ENCODE measurements around the gene CRPPA.

CRPPA gene

DNA sequence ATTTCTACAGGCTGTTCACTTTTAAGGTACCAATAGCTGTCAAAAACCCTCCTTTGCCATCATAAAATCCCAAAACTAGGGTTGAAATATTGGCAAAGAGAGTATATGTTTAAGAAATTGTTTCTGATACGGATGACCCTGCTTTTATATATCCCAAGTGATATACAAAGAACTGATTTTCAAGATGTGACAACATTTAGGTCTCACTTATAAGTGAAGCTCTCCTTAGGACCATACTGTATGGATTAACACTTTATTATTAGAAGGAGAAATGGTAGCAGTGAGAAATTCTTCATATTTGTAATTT, 11.0 kb upstream of the CRPPA start:
- Histone ChIP-seq H3K4me3 (no peak overlapping the region), H3K27ac (no peak overlapping the region)
- TF ChIP-seq, protein P1, sequence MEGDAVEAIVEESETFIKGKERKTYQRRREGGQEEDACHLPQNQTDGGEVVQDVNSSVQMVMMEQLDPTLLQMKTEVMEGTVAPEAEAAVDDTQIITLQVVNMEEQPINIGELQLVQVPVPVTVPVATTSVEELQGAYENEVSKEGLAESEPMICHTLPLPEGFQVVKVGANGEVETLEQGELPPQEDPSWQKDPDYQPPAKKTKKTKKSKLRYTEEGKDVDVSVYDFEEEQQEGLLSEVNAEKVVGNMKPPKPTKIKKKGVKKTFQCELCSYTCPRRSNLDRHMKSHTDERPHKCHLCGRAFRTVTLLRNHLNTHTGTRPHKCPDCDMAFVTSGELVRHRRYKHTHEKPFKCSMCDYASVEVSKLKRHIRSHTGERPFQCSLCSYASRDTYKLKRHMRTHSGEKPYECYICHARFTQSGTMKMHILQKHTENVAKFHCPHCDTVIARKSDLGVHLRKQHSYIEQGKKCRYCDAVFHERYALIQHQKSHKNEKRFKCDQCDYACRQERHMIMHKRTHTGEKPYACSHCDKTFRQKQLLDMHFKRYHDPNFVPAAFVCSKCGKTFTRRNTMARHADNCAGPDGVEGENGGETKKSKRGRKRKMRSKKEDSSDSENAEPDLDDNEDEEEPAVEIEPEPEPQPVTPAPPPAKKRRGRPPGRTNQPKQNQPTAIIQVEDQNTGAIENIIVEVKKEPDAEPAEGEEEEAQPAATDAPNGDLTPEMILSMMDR (IDR thresholded peaks at IDR 0.05): no peak
- no peak for DNase-seq (ENCODE audit: low spot score)

DNA sequence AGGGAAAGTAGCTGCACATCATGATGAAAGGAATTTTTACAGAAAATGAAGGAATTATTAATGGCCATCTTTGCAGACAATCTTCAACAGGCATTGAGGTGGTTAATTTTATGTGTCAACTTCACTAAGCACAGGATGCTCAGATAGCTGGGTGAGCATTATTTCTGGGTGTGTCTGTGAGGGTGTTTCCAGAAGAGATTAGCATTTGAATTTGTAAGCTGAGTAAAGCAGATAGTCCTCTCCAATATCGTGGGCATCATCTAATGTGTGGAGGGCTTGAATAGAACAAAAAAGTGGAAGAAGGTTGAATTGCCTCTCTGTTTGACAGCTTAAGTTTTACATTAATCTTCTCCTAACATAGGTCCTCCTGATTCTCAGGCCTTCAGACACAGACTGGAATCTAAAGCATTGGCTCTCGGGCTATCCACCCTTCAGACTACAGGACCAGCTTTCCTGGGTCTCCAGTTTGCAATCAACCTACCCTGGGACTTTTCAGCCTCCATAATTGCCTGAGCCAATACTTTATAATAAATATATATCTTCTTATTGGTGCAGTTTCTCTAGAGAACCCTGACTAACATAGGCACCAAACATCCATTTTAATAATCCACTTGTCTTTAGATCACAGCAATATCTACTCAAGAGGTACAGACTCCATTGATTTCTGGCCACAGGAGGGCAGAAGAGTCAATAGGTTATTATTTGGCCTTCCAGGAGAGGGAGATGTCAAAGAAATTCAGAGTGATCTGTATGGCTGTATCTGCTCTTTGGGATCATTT, 10.5 kb upstream of the CRPPA start:
- Histone ChIP-seq H3K27ac (no peak overlapping the region), H3K4me3 (no peak overlapping the region)
- TF ChIP-seq, protein P1 (IDR thresholded peaks at IDR 0.05): no peak
- no peak for DNase-seq (ENCODE audit: low spot score)

DNA sequence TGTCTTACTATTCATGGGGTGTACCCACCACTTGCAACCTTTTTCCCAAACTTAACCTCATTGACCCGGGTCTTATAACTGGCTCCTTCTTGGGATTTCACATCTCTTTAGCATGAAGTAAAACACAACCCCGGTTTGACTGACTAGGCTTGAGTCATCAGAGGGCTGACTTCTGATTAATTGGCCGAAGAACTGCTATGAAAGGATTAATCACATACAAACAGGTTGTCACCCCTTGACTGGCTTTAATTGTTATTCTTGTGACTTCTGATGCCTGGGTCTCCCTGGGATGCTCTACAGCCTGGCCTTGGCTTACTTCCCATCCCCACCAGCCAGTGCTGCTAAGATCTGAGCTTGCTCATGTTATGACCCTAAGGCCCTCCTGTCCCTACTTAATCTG, 8.8 kb upstream of the CRPPA start:
- no peak overlapping the region for H3K4me3 ChIP-seq
- no peak for DNase-seq (ENCODE audit: low spot score)
- no peak overlapping the region for H3K27ac ChIP-seq
- TF ChIP-seq, protein P1 (IDR thresholded peaks at IDR 0.05): no peak

DNA sequence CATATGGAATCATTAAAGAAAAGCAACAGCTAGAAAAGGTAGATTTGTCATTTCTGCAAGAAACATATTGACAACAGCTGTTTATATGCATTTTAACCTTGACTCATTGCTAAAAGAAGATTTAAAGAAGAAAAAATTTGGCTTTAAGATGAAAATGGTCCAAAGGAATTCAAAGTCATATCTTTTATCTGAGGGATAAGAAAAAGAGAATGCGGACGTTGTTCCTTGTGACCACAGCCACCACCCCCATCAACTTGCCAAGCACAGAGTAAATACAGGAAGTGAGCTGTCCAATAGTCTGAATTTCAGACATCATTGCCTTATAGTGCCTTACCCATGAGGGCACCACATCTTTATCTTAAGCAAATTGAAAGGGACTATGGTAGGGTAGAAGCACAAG, 7.3 kb upstream of the CRPPA start:
- Histone ChIP-seq H3K4me3 (no peak overlapping the region), H3K27ac (no peak overlapping the region)
- DNase-seq (ENCODE audit: low spot score): no peak
- TF ChIP-seq, protein P1 (IDR thresholded peaks at IDR 0.05): no peak

DNA sequence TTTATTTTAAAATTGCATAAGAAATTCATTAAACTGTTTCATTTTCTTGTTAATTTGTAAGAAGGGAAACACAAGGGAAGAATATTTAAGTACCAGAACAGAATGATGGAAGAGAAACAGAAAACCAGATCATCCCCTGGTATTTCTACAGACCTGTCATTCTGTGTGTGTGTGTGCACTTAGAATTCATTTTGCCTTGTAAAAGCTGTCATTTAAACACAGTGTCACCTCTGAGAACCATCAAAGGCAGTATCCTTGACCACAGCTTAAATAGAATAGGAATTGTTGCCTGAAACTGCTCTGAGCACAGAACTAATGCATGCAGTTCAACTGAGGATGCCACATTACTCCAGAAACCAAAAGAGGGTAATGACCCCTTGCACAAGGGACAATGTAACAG, 6.8 kb upstream of the CRPPA start:
- no peak overlapping the region for H3K27ac ChIP-seq
- H3K4me3 ChIP-seq: no peak overlapping the region
- TF ChIP-seq, protein P1 (IDR thresholded peaks at IDR 0.05): no peak
- DNase-seq (ENCODE audit: low spot score): no peak

DNA sequence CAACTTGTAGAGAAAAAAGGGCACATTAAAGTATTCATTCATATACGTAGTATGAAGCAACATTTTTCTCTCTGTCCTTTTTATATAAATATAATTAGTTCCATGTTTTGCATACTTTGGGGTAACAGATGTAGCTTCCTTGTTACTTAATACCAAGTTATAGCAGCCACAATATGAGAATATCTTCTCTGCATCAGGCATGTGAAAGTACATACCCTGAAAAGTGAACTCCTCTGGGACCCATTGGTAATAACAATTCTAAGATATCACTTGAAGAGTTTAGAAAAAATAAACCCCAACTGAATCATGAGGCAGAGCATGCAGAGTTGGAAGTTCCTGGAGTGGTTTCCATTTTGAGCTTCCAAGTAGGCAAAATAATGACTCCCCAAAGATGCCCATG, 2.4 kb upstream of the CRPPA start:
- TF ChIP-seq, protein P1 (IDR thresholded peaks at IDR 0.05): no peak

DNA sequence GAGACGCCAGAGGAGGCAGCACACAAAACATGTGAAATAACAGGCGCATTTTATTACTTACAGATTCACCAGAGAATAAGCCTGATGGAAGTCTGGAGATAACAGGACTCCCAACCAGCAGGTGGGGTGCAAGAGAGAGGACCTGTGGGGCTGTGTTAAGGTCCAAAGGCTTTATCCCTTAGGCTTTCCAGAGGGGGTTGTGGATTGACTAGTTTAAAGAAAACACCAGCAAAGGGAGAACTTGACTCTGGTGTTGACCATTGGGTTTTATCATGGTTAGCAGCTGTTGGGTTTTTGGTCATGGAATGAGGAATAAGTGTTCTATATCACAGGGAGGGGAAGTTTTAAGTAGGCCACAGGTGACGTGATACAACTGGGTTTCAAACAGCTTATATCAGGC, 1.6 kb upstream of the CRPPA start:
- TF ChIP-seq, protein P1 (IDR thresholded peaks at IDR 0.05): no peak
- no peak for DNase-seq (ENCODE audit: low spot score)
- H3K27ac ChIP-seq: no peak overlapping the region

More for the DNA sequence above, 2.4 kb upstream of the CRPPA start:
- no peak for DNase-seq (ENCODE audit: low spot score)
- no peak overlapping the region for H3K4me3 ChIP-seq
- H3K27ac ChIP-seq: no peak overlapping the region

More for the DNA sequence above, 1.6 kb upstream of the CRPPA start:
- no peak overlapping the region for H3K4me3 ChIP-seq
